ENCODE measurements around the gene CDKN2AIPNL. TPM values are rescaled to one million over a fixed set of nuclear protein-coding genes. Genes with fewer than 3 reads are reported as not detected.

The CDKN2AIPNL gene
- total RNA-seq, 1 experiment from 2014 or later: 43.6 TPM

GRCh38 chr5:134392301-134392700 lies 19.4 kb downstream of the CDKN2AIPNL start:
- TF ChIP-seq TCF7L2 (IDR thresholded peaks at IDR 0.05; ENCODE audit: low read depth, low read length) (no peak), REST (IDR thresholded peaks at IDR 0.05; ENCODE audit: insufficient read depth in 1 of 2, low read depth in 2 of 2, low read length in 1 of 2) (no peak), CTCF (IDR thresholded peaks at IDR 0.05) (no peak)

GRCh38 chr5:134387443-134387842 lies 24.2 kb downstream of the CDKN2AIPNL start:
- BruUV-seq (replicated peaks): TSS peak; percentile 42
- no peak for DNase-seq (ENCODE audit: low read depth, low spot score)
- intact Hi-C loops (cut with micrococcal nuclease; ENCODE audit: unreplicated experiment) (no loop called here), in situ Hi-C loops (cut with HindIII; ENCODE audit: low pct_unique_long_range_greater_than_20kb, low sequenced_read_pairs) (no loop called here)
- H3K36me3 ChIP-seq (ENCODE audit: control insufficient read depth, insufficient read depth, low read length): peaks cover 39% of the 10 kb centered on the region
- H3K4me1 ChIP-seq (ENCODE audit: control insufficient read depth, insufficient read depth, low read length): peaks cover 10% of the 10 kb centered on the region
- peak; percentile 65; the same call in 1 of the 2 replicates for ATAC-seq
- H3K4me3 ChIP-seq (ENCODE audit: low read depth in 2 of 2, low read length in 2 of 2): no peak overlapping the region
- H3K27ac ChIP-seq (ENCODE audit: low read length): no peak overlapping the region
- no peaks in the 10 kb centered on the region for H3K9me3 ChIP-seq (ENCODE audit: control insufficient read depth, insufficient read depth, low read depth, low read length)
- POLR2A ChIA-PET: no interaction called here
- TF ChIP-seq REST (IDR thresholded peaks at IDR 0.05; ENCODE audit: insufficient read depth in 1 of 2, low read depth in 2 of 2, low read length in 1 of 2): no peak
- TF ChIP-seq POLR2AphosphoS5 (IDR thresholded peaks at IDR 0.05; ENCODE audit: low read depth, low read length): no peak
- TF ChIP-seq CTCF (IDR thresholded peaks at IDR 0.05): no peak
- CTCF ChIA-PET: interaction anchor here (0.7 kb wide), 1 partner anchor 19 kb away, joined by 8 read pairs; no protein-coding TSS in a partner anchor
- H3K27me3 ChIP-seq (ENCODE audit: control insufficient read depth, insufficient read depth, low read length): no peaks in the 10 kb centered on the region

More at GRCh38 chr5:134392301-134392700, 19.4 kb downstream of the CDKN2AIPNL start:
- H3K4me1 ChIP-seq (ENCODE audit: control insufficient read depth, insufficient read depth, low read length): peaks cover 10% of the 10 kb centered on the region
- no TSS peak for BruUV-seq (replicated peaks)
- ChIA-PET CTCF (no interaction called here), POLR2A (interaction anchor here (0.6 kb wide), 1 partner anchor 27 kb away, joined by 7 read pairs; no protein-coding TSS in a partner anchor)
- DNase-seq (ENCODE audit: low read depth, low spot score) (no peak), ATAC-seq (no peak)
- H3K27me3 ChIP-seq (ENCODE audit: control insufficient read depth, insufficient read depth, low read length): no peaks in the 10 kb centered on the region
- intact Hi-C loops (cut with micrococcal nuclease; ENCODE audit: unreplicated experiment) (no loop called here), in situ Hi-C loops (cut with HindIII; ENCODE audit: low pct_unique_long_range_greater_than_20kb, low sequenced_read_pairs) (no loop called here)
- H3K4me3 ChIP-seq (ENCODE audit: low read depth in 2 of 2, low read length in 2 of 2): no peak overlapping the region
- H3K36me3 ChIP-seq (ENCODE audit: control insufficient read depth, insufficient read depth, low read length): peaks cover 38% of the 10 kb centered on the region
- H3K9me3 ChIP-seq (ENCODE audit: control insufficient read depth, insufficient read depth, low read depth, low read length): no peaks in the 10 kb centered on the region
- no peak overlapping the region for H3K27ac ChIP-seq (ENCODE audit: low read length)

Measured in Panc1 (cell line).